IPS DF 6.9 (cell line): ENCODE measurements around the gene GTSE1.

Experiments used
- DNase-seq: peaks from one replicate; pipeline ENCODE4 v3.0.0-alpha.2; 2013; ENCODE audit warnings: low read depth, low spot score
- H3K27ac ChIP-seq: one replicate; pipeline ENCODE4 v1.5.1; 2013; ENCODE audit warnings: low read length, control low read depth
- H3K27me3 ChIP-seq: 2 replicates; pipeline ENCODE4 v1.6.1; 2013; ENCODE audit warnings: mild to moderate bottlenecking, low read length; ENCODE audit not compliant: control insufficient read depth, insufficient read depth
- H3K36me3 ChIP-seq: 2 replicates; pipeline ENCODE4 v1.6.1; 2013; ENCODE audit warnings: low read length; ENCODE audit not compliant: control insufficient read depth, insufficient read depth
- H3K4me1 ChIP-seq: 2 replicates; pipeline ENCODE4 v1.6.1; 2013; ENCODE audit warnings: low read length; ENCODE audit not compliant: control insufficient read depth, insufficient read depth
- H3K4me3 ChIP-seq: 2 replicates; pipeline ENCODE4 v1.5.1; 2013; ENCODE audit warnings: mild to moderate bottlenecking, low read length
- H3K9me3 ChIP-seq: 2 replicates; pipeline ENCODE4 v1.6.1; 2013; ENCODE audit warnings: low read length, inconsistent platforms; ENCODE audit not compliant: control insufficient read depth, insufficient read depth
- WGBS: extraction: QIAGEN DNeasy Blood & Tissue Kit; methylation state at CpG from one replicate; pipeline ENCODE4 v1.1.7; 2013; ENCODE audit warnings: mixed read lengths, missing lambda C conversion rate; ENCODE audit not compliant: insufficient read length, insufficient coverage; 5-methylcytosine and 5-hydroxymethylcytosine counted together

GTSE1 gene

GRCh38 chr22:46379066-46379930 is 82.6 kb downstream of the GTSE1 start:
- no peak for DNase-seq
- no peaks in the 10 kb centered on the region for H3K27me3 ChIP-seq
- H3K36me3 ChIP-seq: no peaks in the 10 kb centered on the region
- H3K4me1 ChIP-seq: peaks cover 13% of the 10 kb centered on the region
- no peaks in the 10 kb centered on the region for H3K9me3 ChIP-seq
- no CpG with 5 or more reads among the region's 29 CpGs for WGBS
- no peak overlapping the region for H3K4me3 ChIP-seq
- no peak overlapping the region for H3K27ac ChIP-seq

DNA sequence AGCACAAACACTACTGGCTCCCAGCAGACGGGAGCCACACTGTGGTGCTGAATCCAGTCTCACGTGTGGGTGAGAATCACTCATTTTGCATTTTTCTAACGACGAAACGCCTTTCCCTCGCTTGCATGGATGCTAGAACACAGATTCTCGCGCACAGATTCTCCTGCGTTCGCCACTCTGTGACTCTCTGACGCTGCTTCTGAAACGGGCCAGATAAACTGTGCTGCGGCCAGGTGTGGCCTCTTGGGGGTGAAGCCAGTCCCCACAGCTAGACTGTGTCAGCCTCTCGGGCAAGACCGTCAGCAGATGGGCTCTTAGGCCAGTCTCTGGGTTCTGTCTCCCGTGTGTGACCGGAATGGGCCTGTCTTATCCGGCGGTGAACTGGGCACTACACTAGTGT is 83.4 kb downstream of the GTSE1 start:
- no peaks in the 10 kb centered on the region for H3K27me3 ChIP-seq
- no peaks in the 10 kb centered on the region for H3K9me3 ChIP-seq
- no peak overlapping the region for H3K4me3 ChIP-seq
- DNase-seq: no peak
- H3K4me1 ChIP-seq: peaks cover 13% of the 10 kb centered on the region
- no peak overlapping the region for H3K27ac ChIP-seq
- WGBS: no CpG with 5 or more reads among the region's 19 CpGs
- no peaks in the 10 kb centered on the region for H3K36me3 ChIP-seq
